Mucosa of gallbladder (tissue), 1 donor: ENCODE data around the gene AOPEP. TPM values are rescaled to one million over a fixed set of nuclear protein-coding genes. Genes with fewer than 3 reads are reported as not detected.

ENCODE experiments used
- DNase-seq: peaks from one replicate; pipeline ENCODE4 v3.0.0-alpha.2; 2020; ENCODE audit warnings: low spot score
- total RNA-seq: library from RNA; stranded (reverse); gene quantifications from one replicate; pipeline ENCODE4 v1.2.1, GENCODE V29; 2021
- donor health status: DM: no; HTN: no; CAD: no.

Gene AOPEP
- total RNA-seq, 1 donor from 2014 or later, result 105 TPM

DNA sequence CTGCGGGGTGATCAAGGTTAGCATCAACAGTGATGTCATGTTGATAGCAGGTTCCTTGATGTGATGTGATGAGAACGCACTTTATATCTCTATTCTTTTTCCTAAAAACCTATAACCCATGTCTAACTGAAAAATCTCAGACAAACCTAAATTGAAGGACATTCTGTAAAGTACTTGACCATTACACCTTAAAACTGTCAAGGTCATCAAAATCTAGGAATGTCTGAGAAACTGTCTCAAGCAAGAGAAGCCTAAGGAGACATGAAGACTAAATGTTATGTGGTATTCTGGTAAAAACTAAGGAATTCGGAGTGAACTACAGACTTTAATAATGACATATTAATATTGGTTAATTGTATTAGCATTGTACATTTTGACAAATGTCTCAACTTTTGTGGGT lies 170.0 kb downstream of the AOPEP start:
- DNase-seq, result no peak

- no peak for DNase-seq
Measured at GRCh38 chr9:94899464-94900221, 173.1 kb downstream of the AOPEP start.

GRCh38 chr9:94900222-94901018 lies 173.9 kb downstream of the AOPEP start:
- DNase-seq, result no peak

GRCh38 chr9:94901019-94901363 lies 174.5 kb downstream of the AOPEP start:
- no peak for DNase-seq

- no peak for DNase-seq
Measured at GRCh38 chr9:94903961-94904421, 177.5 kb downstream of the AOPEP start.

DNA sequence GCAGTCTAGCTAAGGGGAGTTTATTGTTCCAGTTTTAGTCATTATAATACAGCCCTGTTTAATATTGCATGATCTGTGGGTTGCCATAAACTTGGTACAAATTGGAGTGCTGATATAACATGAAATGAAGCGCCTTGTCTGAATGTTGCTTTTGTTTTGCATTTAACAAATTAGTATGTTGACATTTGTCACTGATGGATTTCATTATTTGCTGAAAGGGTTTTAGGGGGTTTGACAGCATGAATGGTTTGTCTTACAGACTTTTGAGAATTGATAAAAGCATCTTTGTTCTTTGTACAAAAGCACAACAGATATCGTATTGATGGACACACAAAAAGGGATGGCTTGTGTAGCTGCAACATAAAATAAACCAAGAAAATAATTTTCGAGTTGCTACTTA lies 178.3 kb downstream of the AOPEP start:
- no peak for DNase-seq

- DNase-seq, result no peak
Measured at GRCh38 chr9:94905606-94906005, 179.1 kb downstream of the AOPEP start.

- peak; percentile 10 for DNase-seq
Measured at GRCh38 chr9:94906181-94906580, 179.7 kb downstream of the AOPEP start.

GRCh38 chr9:94906713-94907112 lies 180.2 kb downstream of the AOPEP start:
- no peak for DNase-seq

- DNase-seq, result no peak
Measured at GRCh38 chr9:94907264-94907936, 180.9 kb downstream of the AOPEP start.

DNA sequence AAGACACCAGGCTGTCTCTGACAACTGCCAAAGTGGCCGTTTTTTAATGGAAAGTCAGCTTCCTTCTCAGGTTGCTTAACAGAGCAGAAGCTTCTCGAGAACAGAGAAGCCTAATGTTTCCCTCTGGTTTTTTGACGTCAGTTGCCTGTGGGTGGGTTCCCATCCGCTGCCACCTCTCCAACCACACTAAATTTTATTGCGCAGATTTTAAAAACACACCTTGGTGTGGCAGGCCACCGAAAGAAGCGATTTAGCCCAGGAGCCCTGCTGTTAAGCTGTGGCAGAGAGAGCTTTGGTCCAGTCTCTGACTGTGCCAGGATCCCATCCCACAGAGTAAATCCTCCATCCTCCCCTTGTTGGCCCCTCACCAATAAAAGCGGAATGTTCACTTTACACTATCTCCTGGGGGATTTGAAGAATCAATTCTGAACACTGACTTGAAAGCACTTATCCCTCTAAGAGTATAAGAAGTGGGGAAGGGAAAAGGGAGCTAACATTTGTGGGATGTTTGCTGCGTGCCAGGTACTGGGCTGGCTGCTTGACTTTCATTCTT lies 181.6 kb downstream of the AOPEP start:
- no peak for DNase-seq

- peak; percentile 67 for DNase-seq
Measured at GRCh38 chr9:94908583-94909249, 182.2 kb downstream of the AOPEP start.

DNA sequence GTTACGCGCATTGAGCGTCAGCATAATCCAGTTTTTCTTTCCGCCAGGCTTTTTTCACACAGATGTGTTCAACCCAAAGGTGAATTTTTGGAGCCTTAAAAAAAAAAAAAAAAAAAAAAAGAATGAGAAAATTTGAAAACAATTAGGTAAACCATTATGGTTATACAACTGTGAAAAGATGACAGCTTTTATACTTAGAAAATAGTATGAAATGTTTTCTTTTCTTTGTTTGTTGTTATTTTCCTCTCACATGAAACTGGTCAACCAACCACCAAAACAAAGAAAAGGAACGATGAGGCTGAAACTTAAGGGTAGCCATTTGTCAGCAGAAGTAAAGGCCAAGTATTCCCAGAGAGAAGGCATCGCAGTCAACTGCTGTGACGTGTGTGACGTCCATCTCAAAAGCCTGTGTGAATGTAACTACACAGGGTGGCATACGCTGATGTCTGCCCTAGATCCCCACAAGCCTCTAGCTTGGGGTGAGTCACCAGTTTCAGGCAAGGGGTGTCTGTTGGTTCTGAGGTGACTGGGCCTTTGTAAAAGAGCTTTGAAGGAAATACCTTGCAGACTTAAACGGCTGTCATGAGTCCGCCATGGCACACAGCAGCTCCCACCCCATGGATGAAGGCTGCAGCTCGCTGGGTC lies 182.9 kb downstream of the AOPEP start:
- no peak for DNase-seq

DNA sequence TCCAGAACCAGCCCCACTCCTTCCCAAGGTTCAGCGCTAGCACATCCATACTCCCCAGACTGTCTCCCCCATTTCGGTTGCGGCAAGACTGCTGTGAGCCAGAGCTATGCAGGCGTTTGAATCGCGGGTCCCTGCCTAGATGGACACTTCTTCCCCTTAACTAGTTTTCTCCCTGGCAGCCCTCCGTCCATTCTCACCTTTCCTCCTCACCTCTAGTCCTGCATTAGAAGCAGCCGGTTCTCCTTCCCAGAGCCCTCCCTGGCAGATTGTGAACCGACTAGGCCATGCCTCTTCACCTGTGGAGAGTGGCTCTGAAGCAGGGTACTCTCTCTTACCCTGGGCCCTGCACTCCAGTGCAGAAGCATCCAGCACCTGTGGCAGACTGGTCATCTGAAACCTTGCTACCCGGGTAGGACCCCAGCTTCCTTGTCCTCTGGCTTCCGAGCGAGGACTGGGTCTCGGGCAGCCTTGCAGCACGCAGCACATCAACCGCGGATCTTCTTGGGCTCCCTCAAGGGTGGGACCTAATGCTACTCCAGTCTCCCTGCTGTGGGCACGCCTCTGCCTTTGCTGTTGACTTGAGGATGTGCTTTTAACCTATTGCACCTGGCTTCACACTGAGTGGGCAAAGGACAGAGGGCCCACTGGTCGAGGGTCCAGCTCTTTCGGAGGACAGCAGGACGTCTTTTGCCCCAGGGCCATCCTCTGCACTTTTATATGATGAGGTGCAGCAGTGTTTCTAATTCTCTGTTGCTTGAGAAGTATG lies 183.6 kb downstream of the AOPEP start:
- DNase-seq, result no peak

DNA sequence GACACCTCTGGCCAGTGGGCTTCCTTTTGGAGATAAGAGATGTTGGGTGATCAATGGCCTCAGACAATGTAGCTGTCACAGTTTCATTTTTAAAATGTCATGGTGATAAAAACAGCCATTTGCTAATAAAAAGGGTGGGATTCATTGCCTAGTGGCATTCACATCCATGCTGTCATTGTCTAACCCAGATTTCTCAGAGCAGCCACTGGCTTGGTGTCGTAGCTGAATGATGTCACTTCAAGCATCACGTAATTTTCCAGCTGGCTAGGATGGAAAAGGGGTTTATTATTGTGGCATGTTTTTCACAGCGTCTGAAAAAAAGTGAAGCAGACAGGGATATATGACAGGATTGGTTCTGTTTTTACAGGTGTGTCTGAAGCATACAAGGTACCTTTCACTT lies 184.7 kb downstream of the AOPEP start:
- DNase-seq, result no peak

DNA sequence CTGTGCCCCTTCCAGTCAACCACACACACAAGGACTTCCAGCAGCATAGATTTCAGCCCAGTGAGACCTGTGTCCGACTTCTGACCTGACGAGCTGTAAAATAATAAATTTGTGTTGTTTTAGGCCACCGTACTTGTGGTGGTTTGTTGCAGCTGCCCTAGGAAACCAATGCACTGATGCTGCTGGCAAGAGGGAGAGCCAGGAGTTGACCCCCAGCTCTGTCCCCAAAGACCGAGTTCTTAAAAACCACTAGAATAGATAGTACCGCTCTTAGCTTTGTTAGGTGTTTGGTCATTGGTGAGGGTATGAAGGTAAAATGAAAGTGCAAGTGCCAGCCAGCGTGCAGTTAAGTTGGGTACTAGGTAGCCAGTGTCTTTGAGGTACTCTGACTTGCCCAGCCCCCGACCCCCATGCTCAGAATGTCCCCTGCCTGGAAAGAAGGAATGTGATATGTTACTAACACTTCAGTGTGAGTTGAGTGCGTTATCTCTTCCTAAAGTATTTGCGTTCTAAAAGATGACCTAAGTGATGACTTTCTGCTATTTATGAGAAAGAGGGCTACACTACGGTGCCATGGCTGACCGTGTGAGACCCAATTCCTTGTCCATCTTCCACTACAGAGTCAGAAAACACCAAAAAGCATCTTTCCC lies 185.6 kb downstream of the AOPEP start:
- no peak for DNase-seq

DNA sequence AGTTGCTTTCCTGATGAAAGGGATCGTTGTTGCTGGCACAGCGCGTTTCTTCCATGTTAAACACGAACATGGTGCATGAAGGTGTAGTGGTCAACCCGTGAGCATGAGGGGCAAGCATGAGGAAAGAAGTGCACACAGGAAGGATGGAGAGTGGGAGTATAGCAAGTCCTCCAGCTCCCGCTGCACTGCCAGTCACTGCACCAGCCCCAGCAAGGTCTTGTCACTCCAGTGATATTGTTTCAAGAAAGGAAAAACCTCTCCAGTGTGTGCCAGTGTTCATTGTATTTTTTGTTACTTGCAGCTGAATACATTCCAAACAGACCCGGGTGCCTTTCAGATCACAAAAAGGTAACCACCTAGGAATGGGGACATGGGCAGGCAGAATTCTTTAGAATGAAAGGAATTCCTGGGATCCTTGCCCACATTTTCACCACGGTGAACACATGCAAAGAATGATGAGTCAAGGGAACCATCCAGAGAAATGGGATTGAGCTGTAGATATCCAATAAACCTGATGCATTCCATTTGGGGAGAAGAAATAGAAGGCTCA lies 186.3 kb downstream of the AOPEP start:
- DNase-seq, result no peak

DNA sequence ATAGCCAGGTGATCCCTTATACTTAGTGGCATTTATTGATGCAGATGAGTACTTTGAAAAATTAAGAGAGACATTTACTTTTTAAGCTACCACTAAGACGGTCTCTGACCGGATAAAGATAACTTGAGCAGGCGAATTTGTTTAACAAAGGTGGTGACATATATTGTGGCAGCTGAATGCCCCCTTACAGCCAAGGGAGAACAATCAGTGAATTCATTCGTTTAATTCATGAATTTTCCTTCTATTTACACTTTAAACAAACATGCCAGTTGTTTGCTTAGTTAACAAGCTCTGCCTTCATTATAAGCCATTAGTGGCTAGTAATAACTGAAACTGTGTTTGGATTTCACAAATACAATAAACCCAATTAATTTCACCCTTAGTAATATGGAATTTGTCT lies 187.1 kb downstream of the AOPEP start:
- no peak for DNase-seq
